ENCODE data around the gene PLCG2.

The PLCG2 gene

GRCh38 chr16:81782236-81782635 lies 3.1 kb downstream of the PLCG2 start:
- DNase-seq (ENCODE audit: low read depth, low spot score): no peak
- no peak overlapping the region for H3K4me3 ChIP-seq (ENCODE audit: low read depth, low read length)
- ChIA-PET CTCF (no interaction called here), POLR2A (no interaction called here)
- TF ChIP-seq CTCF (IDR thresholded peaks at IDR 0.05; ENCODE audit: insufficient read depth, low read length, missing control alignments): no peak

- TF ChIP-seq CTCF (IDR thresholded peaks at IDR 0.05; ENCODE audit: insufficient read depth, low read length, missing control alignments): no peak
- DNase-seq (ENCODE audit: low read depth, low spot score): no peak
- H3K4me3 ChIP-seq (ENCODE audit: low read depth, low read length): no peak overlapping the region
- ChIA-PET CTCF (no interaction called here), POLR2A (no interaction called here)
These were observed 5.1 kb downstream of the PLCG2 start for GRCh38 chr16:81784072-81784795.

- no peak overlapping the region for H3K4me3 ChIP-seq (ENCODE audit: low read depth, low read length)
These were observed 6.2 kb downstream of the PLCG2 start for GRCh38 chr16:81785138-81785924.

GRCh38 chr16:81786321-81786720 lies 7.2 kb downstream of the PLCG2 start:
- peak; percentile 3 for DNase-seq (ENCODE audit: low read depth, low spot score)
- no peak overlapping the region for H3K4me3 ChIP-seq (ENCODE audit: low read depth, low read length)
- TF ChIP-seq CTCF (IDR thresholded peaks at IDR 0.05; ENCODE audit: insufficient read depth, low read length, missing control alignments): no peak
- ChIA-PET POLR2A (no interaction called here), CTCF (no interaction called here)

More at GRCh38 chr16:81785138-81785924, 6.2 kb downstream of the PLCG2 start:
- no peak for TF ChIP-seq CTCF (IDR thresholded peaks at IDR 0.05; ENCODE audit: insufficient read depth, low read length, missing control alignments)
- CTCF ChIA-PET: no interaction called here
- POLR2A ChIA-PET: no interaction called here
- no peak for DNase-seq (ENCODE audit: low read depth, low spot score)

- no peak for TF ChIP-seq CTCF (IDR thresholded peaks at IDR 0.05; ENCODE audit: insufficient read depth, low read length, missing control alignments)
- H3K4me3 ChIP-seq (ENCODE audit: low read depth, low read length): no peak overlapping the region
- POLR2A ChIA-PET: no interaction called here
- CTCF ChIA-PET: no interaction called here
- DNase-seq (ENCODE audit: low read depth, low spot score): no peak
These were observed 7.8 kb downstream of the PLCG2 start for GRCh38 chr16:81786868-81787267.

GRCh38 chr16:81787659-81788058 lies 8.6 kb downstream of the PLCG2 start:
- no peak for DNase-seq (ENCODE audit: low read depth, low spot score)
- POLR2A ChIA-PET: no interaction called here
- TF ChIP-seq CTCF (IDR thresholded peaks at IDR 0.05; ENCODE audit: insufficient read depth, low read length, missing control alignments): no peak
- CTCF ChIA-PET: no interaction called here
- H3K4me3 ChIP-seq (ENCODE audit: low read depth, low read length): no peak overlapping the region

Data from AG04449 (cell line).